D341Med (cell line): ENCODE results near the gene WSB2.
A peak's percentile ranks its signal among the peaks of the same experiment; 100 is the strongest.

Experiments used
- DNase-seq: peaks from one replicate; pipeline ENCODE4 v3.0.0; 2012; ENCODE audit warnings: low spot score

The WSB2 gene

DNA sequence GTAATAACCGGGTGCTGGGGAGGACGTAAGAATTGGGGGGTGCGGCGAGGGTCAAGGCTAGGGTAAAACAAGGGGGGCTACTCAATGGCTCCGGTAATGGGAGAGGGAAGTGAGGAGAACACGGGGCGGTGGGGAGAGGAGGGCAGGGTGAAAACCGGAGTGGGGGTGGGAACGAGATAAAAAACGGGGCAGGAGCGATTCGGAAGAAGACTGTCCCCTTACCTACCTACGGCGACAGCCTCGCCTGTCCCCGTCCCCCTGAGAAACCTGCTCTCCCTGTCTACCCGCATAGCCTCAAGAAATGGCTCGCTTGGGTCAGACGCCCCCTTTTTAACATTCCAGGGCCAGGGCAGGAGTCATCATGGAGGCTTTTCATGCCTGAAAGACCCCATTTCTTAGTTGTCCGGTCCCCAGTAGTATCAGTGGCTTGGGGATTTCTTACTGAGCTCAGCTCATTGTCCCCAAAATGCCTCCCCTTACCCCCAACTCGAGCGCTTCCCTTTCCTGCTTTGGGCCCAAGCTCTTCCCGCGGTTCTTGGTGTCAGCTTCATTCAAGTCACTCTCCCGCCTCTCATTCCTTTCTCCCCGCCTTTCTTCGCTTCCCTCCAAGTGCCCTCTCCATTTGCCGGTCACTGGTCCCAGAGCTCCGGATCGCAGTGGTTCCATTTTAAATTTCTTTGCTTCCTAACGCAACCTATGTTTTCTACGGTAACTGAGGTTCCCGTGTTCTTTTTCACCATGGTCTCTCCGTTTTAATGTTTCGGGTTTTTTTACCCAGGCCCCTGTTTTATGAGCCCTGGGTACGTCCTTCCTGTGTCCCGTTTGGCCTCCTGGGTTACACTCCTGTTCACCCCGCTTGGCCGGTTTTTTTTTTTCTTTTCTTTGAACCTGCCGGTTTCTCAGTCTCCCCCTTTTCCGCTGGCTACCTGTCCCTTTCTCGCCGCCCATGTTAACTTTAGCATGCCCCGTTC, 1.2 kb upstream of the WSB2 start:
- peak; percentile 45 for DNase-seq

DNA sequence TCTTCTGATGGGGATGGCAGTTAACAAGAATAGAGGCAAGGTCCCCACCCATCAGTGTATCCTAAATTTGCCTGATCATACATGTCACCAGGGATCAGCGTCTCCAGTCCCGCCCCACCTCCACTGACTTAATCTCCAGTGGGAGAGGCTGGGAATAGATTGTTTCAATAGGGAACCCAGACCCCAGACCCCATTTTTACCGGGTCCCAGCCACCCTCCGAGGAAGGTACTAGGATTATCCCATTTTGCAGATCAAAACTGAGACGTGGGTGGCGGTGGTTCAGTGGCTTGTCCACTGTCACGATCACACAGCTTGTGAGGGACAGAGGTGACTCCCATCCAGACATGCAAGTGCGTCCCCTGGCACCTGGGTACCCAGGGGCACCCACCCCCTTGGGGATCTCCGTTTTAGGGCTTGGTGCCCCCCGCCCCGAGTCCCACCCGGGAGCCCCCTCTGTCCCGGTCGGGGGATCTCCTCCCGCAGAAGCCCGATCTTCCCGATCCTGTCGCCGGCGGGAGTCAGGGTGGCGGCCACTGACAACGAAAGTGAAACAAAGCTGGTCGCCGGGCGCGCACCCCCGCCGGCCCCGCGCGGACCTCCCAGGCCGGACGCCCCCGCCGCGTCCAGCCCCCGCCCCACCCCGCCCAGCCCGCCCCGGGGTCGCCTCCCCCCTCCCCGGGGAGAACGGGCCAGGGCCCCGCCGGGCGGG, 523 bp downstream of the WSB2 start:
- DNase-seq = no peak

DNA sequence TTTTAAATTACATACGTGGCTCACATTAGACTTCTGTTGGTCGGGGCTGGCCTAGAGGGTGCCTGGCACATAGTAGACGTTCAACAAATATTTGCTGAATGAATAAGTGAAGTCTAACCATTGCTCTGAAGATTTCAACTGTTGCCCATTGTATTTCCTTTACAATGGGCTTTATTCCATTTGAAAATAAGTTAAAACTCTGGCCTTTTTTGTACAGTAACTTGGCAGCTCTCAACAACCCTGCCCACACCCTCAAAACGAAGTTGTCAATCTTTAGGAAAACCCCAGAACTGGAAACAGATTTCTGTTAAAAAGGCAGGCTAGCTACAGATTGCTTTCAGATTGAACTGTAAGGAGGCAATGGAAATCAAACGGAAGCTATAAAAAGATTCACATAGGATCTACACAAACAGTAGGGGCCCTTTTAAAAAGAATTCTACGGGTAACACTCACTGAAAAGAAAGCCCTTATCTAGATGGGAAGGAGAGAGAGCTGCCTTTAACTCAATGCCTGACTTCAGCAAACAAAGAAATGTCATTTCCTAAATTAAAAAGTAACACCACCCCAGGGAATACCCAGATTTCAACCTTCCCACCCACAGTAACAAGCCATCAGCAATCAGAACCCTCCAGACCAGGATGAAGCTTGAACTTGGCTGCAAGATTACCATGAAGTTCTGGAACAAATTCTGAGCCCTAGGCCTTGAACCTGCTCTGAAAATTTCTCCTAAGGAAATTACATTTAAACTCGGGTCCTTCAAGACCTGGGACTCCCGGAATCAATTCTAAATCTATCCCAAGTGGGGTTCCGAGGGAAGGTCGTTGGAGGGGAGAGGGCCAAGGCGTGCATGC, 1.4 kb downstream of the WSB2 start:
- no peak for DNase-seq

DNA sequence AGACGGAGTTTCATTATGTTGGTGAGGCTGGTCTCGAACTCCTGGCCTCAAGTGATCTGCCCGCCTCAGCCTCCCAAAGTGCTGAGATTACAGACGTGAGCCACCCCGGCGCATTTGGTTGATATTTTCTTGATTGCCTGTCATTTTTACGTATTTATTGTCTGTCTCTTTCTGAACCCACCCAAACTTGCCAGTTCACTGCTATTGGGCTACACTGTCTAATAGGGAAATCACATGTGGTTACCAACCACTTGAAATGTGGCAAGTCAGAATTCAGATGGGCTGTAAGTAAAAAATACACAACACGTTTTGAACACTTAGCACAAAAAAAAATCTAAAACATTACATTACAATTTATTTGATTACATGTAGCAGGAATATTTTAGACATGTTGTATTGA, 2.1 kb downstream of the WSB2 start:
- no peak for DNase-seq

DNA sequence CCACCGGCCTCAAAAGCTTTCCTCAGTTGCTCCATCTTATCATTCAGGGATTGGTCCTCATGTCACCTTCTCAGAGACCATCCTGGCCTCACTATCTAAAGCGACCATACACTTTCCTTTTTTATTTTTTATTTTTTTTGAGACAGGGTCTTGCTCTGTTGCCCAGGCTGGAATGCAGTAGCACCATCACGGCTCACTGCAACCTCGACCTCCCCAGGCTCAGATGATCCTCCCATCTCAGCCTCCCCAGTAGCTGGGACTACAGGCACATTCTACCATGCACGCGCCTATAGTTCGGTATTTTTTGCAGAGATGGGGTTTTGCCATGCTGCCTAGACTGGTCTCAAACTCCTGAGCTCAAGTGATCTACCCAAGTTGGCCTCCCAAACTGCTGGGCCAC, 2.8 kb downstream of the WSB2 start:
- no peak for DNase-seq

DNA sequence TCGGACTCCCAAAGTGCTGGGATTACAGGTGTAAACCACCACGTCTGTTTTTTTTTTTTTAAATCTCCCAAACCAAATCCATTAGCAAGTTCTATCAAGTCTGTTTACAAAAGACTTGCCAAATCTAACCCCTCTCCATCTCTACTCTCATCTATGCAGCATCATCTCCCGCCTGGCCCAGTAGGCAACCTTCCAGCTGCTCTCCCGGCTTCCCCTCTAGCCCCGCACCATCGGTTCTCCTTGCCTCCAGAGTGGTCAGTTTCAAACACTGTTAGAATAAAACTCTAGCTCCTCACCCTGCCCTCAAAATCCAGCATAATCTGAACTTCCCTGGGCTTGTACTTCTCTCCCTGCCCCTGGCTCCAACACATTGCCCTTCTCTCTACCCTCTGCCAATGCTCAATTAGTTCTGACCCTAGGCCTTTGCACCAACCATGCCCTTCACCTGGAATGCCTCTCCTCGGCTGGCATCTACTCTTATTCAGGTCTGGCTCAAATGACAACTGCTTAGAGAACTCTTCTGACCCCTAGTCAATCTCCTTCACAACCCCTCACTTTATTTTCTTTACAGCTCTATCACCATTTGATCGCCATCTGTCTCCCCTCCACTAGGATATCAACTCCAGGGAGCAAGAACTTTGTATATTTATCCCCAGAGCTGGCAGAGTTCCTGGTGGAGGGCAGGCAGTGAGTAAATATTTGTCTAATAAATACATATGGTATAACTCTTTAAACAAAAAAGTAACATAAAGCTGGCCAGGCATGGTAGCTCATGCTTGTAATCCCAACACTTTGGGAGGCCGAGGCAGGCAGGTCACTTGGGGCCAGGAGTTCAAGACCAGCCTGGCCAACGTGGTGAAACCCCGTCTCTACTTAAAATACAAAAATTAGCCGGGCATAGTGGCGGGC, 4.9 kb downstream of the WSB2 start:
- DNase-seq = no peak

DNA sequence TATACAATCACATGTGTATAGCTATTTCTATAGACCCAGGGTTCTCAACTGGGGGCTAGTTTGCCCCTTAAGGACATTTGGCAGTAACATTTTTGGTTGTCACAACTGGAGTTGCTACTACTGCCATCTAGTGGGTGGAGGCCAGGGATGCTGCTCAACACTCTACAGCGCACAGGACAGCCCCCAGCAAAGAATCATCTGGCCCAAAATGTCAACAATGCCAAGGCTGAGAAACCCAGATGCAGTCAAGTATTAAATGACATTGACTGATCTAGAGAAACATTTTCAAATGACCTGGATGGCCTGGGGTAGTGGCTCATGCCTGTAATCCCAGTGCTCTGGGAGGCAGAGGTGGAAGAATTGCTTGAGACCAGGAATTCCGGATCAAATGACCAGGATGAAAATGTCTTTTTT, 5.8 kb downstream of the WSB2 start:
- DNase-seq = peak; percentile 59

DNA sequence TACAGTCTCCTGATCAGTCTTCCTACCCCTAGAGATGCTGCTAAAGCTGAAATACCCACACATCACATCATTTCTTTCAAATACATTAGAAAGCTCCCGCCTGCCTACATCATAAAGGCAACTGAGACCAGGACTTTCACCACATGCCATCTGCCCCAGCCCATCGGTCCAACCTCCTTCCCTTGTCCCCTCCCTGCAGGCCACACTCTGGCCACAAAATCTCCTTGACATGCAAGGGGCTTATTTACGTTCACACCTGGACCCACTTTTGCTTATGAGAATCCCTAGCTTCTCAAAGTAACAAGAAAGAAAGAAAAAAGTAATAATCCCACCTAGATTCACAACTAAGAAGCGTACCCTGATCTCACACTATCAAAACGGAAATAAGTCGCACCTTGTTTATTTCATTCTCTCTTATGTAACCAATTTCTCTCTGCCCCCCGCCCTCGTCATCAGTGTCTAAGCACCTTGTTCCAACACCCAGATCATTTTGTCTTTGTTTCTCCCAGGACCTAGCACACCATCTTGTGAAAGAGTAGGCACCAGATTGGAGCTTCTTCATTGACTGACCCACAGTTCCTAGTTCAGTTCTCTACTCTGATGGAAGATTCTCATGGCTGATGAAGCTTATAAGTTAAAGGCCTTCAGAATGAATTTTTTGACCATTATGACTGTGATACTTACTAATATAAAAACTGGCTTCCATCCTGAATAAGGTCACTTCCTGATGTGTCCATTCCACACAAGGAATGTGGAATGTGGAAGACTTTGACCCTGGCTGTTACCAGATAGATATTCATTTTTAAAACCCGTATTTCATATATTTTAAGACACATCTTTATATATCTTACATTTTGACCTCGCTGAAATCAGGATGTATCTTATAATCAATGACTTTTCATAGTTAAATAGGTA, 7.7 kb downstream of the WSB2 start:
- DNase-seq = no peak

DNA sequence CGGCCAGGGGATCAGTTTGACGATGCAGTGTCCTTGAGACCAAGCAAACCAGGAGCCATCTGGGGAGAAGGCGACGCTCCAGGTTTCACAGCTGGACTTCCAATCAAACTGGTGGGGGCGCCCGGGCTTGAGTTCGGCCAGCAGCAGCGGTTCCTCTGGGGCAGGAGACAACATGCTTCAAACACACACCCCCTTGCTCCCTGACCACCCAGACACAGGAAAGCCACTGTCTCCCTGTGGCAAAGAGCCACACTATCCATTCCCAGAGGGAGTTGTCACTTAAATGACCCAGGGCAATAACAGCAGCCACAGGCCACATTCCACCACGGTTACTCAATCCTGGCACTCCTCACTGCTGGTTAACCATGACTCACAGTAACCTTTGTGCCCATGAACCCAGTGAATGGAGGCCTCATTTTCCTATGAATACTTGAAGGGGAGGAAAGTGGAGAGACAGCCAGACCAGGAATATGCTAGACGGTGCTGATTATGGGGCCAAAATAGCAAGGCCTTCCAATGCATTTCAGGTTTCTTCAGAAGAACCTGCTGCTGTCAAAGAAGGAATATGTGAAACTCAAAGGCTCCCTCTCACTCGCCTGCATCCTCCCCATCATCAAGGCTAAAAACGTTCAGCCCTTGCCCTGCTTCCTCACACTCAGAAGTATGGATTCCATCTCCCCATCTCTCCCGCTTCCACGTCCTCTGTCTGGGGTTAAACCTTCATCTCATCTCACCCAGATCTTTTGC, 8.5 kb downstream of the WSB2 start:
- DNase-seq = no peak

DNA sequence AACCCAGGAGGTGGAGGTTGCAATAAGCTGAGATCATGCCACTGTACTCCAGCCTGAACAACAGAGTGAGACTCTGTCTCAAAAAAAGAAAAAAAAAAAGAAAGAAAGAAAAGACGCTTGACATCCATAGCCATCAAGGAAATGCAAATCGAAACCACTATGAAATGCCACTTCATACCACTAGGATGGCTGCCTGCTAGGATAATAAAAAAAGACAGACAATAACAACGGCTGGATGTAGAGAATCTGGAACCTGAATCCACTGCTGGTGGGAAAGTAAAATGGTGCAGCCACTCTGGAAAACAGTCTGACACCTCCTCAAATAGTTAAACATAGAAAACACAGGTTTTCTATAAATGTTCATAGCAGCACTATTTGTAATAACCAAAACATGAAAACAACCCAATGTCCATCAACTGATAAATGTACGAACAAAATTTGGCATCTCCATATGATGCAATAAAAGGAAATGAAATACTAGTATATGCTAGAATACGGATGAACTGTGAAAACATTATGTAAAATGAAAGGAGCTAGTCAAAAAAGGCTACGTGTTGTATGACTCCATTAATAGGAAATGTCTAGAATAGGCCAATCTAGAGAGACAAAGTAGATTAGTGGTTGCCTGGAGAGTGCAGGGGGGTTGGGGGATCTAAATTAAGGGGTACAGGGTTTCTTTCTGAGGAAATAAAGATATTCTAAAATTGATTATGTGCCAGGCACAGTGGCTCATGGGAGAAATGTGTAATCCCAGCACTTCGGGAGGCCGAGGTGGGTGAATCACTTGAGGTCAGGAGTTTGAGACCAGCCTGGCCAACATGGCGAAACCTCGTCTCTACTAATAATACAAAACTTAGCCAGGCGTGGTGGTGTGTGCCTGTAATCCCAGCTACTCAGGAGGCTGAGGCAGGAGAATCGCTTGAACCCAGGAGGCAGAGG, 9.7 kb downstream of the WSB2 start:
- DNase-seq = no peak

DNA sequence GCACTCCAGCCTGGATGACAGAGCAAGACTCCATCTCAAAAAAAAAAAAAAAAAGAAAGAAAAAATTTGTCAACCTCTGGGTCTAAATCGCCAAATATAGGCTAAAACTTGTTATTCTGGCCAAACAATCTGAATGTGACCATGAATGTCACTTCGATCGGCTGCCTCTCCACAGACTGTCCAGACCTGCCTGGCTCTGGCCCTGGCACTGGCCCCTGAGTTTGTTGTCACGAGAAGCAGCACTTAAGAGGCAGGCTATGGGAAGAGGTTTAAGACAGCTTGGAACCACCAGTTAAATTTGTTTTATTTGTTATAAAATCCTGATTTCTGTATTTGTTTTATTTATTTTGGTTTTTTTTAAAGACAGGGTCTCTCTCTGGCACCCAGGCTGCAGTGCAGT, 14.5 kb downstream of the WSB2 start:
- DNase-seq = no peak

DNA sequence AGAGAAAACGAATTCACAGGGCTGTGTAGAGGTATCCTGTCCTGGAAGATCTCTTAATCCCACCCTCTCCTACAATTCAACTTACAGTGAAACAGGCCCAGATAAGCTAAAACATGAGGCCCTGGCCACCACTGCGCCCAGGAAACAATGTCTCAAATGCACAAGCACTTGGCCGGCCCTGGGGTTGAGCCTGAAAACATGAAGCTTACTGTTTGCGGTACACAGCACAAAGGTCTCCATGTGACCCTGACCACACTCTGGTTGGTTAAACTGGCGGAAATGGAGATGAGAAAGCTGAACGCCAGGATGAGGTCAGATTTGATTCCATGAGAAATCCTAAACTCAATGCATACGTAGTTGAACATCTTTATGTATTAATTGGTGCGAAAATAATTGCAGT, 16.4 kb downstream of the WSB2 start:
- DNase-seq = no peak

DNA sequence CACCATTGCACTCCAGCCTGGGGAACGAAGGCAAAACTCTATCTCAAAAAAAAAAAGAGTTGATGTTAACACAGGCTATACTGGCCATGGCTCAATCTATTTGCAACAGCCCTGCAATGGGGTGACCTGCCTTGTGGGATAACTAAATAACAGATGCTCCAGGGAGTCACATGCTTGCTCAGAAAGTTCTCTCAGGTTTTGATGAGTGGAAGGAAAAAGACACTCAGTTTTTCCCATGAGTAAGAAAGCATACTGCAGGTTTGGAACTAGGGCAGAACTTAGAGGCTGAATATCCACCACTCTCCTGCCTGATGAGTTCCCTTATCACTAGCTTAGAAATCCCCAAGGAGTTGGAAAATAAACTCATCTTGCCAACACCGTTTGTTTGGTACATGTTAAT, 16.9 kb downstream of the WSB2 start:
- DNase-seq = no peak

DNA sequence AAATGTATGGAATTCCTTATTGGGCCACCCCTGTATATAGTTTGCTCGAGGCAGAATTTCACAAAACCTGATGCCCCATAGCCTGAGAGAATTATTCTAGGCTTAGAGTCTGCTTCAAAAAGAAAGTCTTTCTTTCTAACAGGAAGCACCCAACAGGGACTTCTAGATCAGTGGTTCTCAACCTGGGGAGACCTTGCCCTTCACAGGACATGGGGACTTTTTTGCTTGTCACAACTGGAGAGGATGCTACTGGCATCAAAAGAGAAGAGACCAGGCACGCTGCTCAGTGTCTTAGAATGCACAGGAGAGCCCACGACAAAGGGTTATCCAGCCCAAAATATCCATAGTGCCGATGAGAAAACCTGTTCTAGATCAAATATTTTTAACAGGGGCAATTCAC, 18.9 kb downstream of the WSB2 start:
- no peak for DNase-seq

DNA sequence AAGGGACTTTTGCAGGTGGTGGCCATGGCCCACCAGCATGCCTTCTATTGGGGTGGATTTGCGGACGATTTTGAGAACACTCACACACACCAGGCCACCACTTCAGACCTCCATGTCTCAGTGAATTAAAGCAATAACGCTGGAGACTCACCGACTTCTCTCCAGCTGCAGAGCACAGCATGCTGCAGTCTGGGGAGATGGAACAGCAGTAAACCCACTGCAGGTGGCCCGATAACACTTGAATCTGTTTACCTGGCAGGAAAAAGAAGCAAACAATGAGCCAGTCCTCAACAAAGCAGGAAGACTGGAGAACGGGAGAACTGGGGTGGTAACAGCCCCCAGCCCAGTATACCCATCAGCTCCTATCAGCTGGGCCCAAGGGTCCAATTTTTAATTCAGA, 22.8 kb downstream of the WSB2 start:
- no peak for DNase-seq

DNA sequence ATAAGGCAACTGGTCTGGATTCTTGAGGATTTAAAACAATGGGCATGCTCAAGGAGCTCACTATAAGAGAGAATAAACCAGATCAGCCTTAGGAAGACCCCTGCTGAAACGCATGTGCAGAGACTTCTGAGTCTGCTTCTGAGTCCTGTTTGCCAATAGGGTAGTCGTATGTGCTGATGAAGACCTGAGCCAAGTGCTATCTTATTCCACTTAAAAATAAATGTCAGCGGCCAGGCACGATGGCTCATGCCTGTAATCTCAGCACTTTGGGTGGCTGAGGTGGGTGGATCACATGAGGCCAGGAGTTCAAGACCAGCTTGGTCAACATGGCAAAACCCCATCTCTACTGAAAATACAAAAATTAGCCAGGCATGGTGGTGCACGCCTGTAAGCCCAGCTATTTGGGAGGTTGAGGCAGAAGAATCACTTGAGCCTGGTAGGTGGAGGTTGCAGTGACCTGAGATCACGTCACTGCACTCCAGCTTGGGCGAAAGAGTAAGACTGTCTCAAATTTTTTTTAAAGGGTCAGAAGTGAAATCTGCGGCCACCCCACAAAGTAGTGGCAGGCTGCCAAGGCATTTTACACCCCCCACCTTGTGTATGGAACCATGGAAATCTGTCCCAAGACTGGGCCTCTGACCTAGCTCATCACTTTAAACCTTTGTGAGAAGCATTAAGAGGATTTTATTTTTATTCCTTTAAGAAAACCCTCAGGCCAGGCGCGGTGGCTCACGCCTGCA, 24.1 kb downstream of the WSB2 start:
- no peak for DNase-seq

DNA sequence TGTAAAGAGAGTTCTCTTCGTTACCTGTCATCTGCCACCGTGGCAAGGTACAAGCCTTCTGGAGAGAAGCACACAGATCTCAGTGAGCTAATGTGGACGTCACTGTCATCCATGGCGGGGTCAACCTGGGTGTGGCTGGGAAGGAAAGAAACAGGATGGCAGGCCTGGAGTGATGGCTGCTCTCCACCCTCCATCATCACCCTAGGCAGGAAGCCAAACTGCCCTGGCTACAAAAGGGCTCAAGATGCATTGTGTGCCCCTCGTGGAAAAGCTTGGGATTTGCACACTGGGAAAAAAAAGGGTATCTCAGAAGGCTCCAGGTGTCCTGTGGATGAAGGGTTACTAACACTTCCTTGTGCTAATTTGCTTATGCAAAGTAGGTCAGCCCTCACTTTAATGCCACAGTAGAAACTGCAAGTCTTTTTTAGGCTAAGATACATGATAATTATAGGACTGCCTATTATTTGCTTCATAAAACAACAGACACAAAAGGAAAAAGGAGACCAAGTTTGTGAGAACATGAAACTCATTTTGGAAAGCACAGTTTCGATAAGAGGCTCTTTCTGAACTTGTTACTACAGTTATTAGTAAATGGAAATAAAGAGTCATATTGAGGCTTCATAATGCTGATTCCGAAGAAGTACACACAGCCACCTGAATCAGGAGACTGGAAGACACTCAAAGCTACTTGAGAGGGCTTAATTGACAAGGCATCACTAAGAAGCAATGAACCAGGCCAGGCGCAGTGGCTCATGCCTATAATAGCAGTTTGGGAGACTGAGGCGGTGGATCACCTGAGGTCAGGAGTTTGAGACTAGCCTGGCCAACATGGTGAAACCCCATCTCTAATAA, 25.6 kb downstream of the WSB2 start:
- DNase-seq = peak; percentile 34
